Activated naive CD4-positive, alpha-beta T cell treated with anti-CD3 and anti-CD28 coated beads, Interleukin-2, amount 50 U/mL, for 16 hours (primary cell): ENCODE measurements around the gene TAS2R14.

Experiments used
- DNase-seq: peaks from one replicate; pipeline ENCODE4 v3.0.0-alpha.2; 2020

Gene TAS2R14, protein sequence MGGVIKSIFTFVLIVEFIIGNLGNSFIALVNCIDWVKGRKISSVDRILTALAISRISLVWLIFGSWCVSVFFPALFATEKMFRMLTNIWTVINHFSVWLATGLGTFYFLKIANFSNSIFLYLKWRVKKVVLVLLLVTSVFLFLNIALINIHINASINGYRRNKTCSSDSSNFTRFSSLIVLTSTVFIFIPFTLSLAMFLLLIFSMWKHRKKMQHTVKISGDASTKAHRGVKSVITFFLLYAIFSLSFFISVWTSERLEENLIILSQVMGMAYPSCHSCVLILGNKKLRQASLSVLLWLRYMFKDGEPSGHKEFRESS

DNA sequence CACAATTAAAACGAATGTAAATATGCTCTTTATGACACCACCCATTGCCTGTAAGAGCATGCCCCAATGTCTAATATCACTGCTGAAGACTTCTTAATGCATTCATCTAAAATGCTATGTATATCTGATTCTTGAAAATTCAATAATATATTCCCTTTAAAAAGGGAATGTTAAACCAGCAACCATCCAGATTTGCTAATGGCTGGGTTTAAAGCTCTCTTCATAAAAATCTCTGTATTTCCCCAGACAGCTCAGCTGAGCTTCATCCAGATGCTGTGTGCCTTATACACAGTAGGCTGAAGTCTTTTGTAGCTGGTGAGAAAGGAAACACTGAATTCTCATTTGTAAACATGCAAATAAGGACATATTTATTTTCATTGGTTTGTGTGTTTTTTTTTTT lies at the start of gene TAS2R14:
TAS2R14 (minus strand) TSS at position 101 of the 400 bp plus-strand sequence; CDS start at position 45, 56 bp downstream.
- no peak for DNase-seq

DNA sequence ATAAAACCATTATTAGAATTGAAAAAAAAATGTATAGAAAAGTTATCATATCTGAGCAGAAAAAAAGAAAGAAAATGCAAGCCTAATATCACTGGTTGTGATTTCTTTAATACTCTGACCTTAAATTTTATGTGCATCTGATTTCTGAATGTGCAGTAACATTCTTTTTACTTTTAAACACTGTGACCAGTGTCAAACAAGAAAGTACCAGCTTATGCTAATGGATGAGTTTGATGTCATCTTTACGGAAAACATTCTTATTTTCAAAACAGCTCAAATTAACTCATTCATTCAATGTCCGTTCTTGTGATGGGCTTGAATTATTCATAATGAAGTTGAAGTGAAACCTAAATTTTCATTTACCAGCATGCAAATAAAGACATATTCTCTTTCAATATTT lies 47.7 kb upstream of the TAS2R14 start, which contains the start of gene TAS2R50:
TAS2R50 (minus strand) TSS at position 101 of the 400 bp plus-strand sequence; CDS start at position 49, 52 bp downstream.
- no peak for DNase-seq

DNA sequence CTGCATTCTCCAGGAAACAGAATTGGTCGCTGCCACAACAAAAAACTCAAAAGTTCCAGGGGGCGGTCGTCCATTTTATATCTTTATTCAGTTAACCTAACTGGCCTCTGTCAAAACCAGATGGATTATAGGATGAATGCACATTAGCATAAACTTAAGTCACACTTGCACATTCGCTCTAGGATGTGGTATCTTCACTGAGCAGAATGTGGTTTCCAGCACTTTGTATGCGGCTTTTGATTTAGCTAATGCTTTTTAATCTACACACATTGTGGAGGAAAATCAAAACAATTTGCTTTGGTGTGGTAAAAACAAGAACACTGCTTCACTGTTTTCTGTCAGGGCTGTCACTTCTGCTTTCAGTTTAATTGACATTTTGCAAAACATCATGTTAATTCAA lies 43.2 kb upstream of the TAS2R14 start:
- peak; percentile 12 for DNase-seq

DNA sequence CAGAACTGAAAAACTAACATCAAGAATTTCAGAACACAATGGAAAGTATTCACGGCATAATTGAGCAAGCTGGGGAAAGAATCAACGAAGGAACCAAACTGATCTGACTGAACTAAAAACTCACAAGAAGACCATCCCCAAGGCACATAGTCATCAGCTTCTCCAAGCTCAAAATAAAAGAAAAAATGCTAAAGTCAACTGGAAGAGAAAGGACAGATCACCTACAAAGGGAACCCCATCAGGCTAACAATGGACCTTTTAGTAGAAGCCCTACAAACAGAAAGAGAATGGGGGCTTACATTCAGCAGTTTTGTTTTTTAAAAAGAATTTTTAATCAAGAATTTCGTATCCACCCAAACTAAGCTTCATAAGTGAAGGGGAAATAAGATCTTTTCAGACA lies 35.9 kb upstream of the TAS2R14 start:
- no peak for DNase-seq

DNA sequence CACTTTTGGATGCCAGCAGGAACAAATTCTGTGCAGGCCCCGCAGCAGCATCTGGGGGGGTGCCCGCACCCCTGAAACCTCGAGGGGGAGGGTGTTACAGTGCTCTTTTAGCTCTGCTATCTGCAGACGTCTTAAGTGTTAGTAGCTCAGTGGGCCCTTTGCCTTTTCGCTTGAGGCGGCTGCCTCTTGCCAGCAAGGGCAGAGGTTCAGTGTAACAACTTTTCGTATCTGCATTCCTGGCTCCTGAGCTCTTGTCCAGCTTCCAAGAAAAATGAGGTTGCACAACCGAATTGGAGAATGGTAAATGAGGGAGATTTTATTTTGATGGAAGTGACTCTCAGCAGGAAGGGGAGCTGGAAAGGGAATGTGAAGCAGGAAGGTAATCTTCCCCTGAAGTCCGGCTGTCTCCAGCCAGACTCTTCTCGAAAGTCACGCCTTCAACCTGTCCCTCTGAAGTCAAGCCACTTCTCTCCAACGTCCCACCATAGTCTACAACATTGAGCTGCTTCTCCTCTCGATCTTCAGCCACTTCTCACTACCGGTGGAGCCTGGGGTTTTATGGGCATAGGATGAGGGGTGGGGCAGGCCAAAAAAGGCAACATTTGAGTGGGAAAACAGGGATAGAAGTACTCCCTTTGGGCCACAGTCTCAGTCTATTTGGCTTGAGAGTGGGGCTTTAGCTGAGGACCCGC lies 29.8 kb upstream of the TAS2R14 start:
- DNase-seq, result no peak

DNA sequence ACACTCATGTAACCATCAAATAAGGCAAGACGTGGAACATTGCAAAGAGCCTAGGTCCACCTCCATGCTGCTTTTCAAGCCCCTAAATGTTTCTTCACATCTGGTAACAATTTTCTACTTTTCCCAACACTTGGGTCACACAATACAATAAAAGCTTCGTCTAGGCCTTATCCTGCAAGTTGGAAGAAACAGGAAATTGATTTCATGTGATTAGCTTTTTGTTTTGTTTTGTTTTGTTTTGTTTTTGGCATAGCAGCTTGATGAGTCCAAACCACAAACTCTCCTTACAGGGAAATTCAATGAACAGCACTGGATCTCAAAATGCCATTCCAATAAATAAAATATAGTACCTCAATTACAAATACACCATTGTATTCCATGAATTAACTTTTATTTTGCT lies 28.3 kb upstream of the TAS2R14 start:
- no peak for DNase-seq

DNA sequence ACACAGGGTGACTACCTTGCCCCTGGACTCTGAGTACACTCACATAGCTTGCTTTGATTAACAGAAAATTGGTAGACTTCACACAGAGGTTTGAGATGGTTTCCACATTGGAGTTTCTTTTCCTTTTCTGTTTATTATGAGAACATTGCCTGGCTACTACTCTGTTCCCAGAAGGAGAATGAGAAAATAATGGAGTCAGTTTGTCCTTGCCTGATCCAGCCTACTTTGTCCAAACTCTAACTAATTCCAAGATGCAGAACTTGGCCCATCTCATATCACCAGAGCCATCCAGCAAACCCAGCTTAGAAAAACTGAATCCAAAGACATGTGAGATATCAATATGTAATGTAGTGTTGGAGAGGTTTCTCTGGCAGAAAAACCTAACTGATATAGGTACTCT lies 27.3 kb upstream of the TAS2R14 start:
- DNase-seq, result no peak

DNA sequence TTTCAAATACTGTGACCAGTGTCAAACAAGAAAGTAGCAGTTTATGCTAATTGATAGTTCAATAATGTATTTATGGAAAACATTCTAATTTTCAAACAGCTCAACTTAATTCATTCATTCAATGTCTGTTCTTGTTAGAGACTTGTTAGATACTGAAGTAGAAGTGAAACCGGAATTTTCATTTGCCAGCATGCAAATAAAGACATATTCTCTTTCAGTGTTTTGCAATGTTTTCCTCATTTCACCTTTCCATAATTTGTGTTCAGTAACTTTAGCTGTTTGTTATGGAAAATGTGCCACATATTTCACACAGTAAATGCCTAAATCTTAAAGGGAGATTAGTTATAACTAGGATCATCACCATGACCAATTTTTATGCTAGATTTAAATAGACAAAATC lies 26.4 kb upstream of the TAS2R14 start:
- DNase-seq, result no peak

DNA sequence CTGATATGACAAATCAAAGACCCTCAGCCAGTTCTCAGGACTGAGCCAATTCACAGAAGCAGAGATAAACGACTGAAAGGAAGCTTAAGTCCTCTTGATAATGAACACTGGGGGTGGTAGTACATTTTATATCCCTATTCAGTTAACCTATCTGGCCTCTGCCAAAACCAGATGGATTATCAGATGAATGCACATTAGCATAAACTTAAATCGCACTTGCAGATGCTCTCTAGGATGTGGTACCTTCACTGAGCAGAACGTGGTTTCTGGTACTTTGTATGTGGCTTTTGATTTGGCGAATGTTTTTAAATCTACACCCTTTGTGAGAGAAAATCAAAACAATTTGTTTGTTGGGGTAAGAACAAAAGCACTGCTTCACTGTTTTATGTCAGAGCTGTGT lies 21.1 kb upstream of the TAS2R14 start:
- no peak for DNase-seq

DNA sequence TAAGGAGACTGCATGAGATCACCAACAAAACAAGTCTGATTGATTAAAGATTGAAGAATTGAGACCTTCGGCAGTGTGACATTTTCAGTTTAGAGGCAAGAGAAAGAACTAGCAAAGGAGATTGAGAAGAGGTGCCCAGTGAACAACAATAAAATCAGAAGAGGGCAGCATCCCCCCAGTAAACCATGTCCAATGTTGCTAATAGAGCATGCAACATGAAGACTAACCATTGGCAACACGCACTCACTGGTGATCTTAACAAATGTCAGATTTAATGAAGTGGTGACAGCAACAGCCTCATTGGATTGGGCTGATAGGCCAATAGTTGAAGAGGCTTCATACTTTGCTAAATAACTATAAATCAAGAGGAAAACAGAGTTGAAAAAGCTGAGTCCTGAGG lies 20.7 kb upstream of the TAS2R14 start:
- DNase-seq, result no peak

DNA sequence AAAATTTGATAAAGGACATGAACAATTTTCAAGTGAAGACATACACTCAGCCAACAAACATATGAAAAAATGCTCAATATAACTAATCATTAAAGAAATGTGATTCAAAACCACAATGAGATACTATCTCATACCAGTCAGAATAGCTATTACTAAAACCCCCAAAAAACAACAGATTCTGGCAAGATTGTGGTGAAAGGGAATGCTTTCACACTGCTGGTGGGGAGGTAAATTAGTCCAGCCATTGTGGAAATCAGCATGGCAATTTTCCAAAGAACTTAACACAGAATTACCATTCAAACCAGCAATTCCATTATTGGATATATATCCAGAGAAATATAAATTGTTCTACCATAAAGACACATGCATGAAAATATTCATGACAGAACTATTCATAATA lies 18.7 kb upstream of the TAS2R14 start:
- DNase-seq, result no peak

DNA sequence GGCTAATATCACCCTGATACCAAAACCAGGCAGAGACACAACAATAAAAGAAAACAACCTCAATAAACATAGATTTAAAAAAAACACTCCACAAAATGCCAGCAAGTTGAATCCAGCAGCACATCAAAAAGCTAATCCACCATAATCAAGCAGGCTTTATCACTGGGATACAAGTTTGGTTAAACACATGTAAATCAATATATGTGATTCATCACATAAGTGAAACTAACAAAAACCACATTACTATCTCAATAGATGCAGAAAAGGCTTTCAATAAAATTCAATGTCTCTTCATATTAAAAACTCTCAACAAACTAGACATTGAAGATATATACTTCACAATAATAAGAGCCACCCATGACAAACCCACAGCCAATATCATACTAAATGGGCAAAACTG lies 17.0 kb upstream of the TAS2R14 start:
- no peak for DNase-seq

DNA sequence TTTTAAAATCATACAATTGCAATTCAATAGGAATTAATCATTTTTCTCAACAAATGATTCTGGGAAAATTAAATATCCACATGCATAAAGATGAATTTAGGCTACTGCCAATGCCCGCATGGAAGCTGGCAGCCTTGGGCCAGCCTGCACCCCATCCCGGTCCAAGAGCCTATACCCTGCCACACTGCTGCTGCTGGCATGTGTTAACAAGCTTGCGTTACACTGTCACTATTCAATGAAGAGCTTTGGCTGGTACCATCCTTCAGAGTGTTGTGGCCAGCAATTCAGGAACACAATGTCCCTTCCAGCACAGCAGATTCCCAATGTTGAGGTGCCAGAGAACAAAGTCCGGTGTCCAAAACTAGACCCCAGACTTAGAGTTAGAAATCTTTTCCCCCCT lies 13.6 kb upstream of the TAS2R14 start:
- DNase-seq, result no peak

DNA sequence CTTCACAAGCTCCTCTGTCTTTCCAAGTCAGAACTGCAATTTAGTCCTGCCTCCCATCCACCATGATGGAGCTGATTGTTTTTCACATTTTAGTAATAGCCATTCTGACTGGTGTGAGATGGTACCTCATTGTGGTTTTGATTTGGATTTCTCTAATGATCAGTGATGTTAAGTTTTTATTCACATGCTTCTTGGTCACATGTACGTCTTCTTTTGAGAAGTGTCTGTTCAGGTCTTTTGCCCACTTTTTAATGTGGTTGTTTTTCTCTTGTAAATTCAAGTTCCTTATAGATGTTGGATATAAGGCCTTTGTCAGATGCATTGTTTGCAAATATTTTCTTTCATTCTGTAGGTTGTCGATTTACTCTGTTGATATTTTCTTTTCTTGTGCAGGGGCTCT lies 4.1 kb upstream of the TAS2R14 start:
- no peak for DNase-seq

DNA sequence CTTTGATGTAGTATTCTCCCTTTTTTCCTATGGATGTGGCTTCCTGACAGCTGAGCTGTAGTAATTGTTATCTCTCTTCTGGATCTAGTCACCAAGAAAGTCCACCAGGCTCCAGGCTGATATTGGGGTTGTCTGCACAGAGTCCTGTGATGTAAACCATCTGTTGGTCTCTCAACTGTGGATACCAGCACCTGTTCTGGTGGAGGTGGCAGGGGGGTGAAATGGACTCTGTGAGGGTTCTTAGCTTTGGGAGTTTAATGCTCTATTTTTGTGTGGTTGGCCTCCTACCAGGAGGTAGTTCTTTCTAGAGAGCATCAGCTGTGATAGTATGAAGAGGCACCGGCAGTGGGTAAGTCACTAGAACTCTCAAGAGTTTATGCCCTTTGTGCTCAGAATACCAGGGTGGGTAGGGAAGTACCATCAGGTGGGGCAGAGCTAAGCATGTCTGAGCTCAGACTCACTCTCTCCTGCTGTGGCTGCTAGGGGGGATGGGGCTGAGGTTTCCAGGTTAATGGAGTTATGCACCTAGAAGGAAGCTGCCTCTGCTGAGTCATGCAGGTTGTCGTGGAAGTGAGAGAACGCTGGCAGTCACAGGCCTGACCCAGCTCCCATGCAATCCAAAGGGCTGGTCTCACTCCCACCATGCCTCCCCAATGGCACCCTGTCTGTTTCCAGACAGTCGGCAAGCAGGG lies 3.0 kb upstream of the TAS2R14 start:
- no peak for DNase-seq

DNA sequence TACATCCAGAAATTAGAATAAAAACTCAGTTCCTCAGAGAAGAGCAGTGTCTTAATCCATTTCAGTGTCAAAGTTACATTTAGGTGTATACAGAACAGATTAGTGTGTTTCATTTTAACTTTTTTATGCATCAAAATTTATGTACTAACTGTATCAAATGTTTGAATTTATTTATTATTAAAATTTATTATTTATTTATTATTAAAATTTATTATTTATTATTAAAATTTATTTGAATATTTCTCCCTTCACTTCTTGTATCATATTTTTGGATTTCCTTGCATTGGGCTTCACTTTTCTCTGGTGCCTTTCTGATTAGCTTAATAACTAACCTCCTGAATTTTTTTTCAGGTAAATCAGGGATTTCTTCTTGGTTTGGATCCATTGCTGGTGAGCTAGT lies 2.3 kb upstream of the TAS2R14 start:
- no peak for DNase-seq

DNA sequence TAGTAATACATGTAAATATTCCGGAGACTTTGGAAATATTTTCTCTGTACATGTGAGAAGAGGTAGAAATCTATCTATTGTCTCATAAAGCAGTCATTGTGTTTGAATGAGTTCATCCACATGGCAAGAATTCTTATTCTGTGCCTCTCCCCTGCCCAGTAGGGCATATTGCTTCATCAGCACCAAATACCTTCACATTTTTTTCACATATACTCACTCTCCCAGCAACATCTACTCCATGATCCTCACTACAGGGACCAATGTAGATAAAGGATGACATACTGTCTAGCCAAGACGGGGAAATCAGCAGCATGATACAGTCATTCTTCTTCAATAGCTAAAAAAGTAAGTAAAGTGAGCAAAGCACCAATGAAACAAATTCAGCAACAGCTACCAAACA lies 1.3 kb upstream of the TAS2R14 start:
- DNase-seq, result no peak

DNA sequence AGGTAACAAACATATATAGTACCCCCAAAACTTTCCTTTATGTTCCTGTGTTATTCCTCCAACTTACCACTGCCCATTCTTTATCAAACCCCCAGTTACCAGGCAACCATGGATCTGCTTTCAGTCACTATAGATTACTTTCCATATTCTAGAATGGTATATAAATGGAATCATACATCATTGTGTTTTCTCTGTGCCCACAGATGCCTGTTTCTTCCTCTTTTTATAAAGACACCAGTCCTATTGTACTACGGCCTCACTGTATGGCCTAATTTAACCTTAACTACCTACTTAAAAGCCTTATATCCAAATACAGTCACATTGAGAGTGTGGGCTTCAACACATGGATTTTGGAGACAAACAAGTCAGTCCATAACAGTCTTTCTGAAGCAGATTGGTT lies 2.6 kb downstream of the TAS2R14 start:
- DNase-seq, result no peak

DNA sequence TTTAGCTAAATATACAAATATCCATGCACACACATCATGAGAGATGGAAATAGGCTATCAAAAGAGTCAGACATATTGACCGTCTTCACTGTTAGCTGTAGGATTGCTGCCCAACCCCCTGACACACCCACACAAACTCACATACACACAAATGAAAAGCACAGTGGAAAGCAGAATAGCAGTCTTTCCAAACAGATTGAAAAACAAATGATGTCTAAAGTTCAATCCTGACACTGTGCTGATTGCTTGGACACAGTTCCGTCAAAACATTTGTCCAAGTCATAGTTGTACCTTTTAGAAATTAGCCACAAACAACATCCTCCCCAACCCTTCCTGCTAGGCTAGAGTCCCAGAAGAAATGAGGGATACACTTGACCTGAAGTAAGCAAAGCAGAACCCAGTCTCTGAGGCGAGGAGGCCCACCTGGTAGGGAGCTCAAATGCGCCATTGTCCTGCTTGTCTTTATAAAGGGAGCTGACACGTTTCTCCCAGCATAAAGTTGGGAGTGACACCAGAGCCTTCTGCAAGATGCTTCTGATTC lies 10.2 kb downstream of the TAS2R14 start, which contains the start of gene PRH2:
PRH2 (plus strand) TSS at position 491 of the 541 bp plus-strand sequence; CDS start at position 529, 38 bp downstream.
- DNase-seq, result no peak

DNA sequence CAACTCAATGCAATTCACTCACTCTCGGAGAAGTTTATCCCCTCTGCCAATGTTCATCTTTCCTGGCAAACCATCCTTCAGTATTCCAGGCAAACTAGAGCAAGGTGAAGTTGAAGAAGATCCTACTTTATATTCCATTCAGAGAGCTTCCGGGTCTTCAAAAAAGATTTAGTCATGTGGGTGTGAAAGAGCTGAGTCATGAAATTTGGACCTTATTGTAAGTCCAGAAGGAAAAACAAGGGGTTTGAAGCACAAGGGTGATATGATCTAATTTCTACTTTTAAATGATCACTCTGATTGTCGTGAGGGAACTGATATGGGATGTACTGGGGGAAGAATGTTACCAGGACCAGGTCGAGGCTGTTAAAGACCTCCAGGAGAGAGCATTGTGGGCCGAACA lies 12.8 kb downstream of the TAS2R14 start:
- no peak for DNase-seq

DNA sequence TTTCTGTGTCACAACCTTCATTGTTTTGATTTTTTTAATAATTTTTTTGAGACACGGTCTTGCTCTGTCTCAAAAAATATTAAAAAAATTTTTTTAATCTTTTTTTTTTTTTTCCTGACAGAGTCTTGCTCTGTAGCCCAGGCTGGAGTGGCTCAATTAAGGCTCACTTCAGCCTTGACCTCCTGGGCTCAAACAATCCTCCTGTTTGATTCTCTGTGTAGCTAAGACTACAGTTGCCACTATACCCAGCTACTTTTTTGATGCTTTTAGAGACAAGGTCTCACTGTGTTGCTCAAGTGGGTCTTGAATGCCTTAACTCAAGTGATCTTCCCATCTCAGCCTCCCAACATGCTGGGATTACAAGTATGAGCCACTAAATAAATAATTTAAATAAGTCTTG lies 19.3 kb downstream of the TAS2R14 start:
- DNase-seq, result no peak

DNA sequence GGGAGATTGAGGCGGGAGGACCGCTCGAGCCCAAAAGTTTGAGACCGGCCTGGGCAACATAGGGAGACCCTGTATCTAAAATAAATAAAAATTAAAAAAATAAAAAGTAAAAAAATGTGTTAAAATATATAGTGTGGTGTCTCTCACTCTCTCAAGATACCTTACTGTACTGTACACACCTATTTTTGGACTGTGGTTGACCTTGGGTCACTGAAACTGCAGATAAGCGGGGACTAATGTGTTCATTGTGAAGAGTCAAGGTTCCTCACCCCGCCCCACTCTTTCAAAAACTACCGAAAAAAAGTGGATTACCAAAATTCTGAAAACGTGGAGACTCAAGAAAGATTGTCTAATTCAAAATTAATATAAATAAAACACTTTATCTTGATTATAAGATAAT lies 28.7 kb downstream of the TAS2R14 start:
- no peak for DNase-seq

DNA sequence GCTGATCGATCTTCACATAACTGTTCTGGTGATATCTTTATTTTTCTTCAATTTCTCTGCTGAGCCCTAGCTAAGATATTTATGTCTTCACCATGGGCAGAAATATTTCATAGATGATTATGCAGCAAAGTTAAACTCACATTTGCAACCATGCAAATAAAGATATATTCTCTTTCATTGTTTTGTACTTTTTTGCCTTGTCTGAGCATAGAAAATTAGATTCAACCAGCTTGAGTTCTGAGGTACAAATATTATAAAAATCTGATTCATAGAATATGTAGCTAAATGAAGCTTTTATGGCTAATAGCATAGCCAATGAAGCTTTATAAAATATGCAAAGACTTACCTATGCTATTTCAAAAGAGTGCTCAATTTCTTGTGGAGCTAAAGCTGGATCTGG lies 29.6 kb downstream of the TAS2R14 start, which contains the start of gene TAS2R13:
TAS2R13 (minus strand) TSS at position 101 of the 400 bp plus-strand sequence. CDS start 264 bp downstream, outside the sequence.
- no peak for DNase-seq
